NCI-H2081 (cell line): ENCODE data around the gene SIGLEC8.

Experiments used
- DNase-seq, 2 experiments: peaks; one replicate each; lab custom pipeline; 2025; lab: John Stamatoyannopoulos, UW

SIGLEC8 gene

DNA sequence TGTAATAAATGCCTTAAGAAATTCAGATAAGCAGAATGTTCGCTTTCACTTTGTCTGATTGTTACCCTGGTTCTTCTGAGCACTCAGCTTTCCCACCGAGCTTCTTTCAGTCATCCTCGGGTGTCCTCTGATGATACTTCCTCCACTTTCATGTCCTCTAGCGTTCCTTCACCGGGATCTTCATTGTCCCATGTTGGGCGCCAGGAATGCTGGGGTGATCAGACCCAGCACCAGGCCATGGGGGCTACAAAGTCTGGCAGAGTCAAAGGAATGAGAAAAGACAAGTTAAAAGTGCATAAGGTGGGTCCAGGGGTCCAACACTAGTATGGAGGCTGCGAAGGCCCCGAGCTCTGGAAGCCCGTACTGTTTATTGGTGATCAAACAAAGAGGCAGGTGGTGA lies 56.1 kb downstream of the SIGLEC8 start:
- no peak for DNase-seq
